HG03439 (cell line): ENCODE measurements around the gene GALNT12.

Experiments used
- ATAC-seq: cut with Tn5 transposase; IDR thresholded peaks from one replicate; pipeline ENCODE4 v1.9.1; 2021; ENCODE audit warnings: mild to moderate bottlenecking, moderate library complexity; ENCODE audit not compliant: unreplicated experiment

The GALNT12 gene

GRCh38 chr9:98807070-98807813 is at the start of gene GALNT12:
Gene GALNT12, plus strand, starts transcription at chr9:98807670. Its CDS starts 29 bp downstream, at chr9:98807699.
- ATAC-seq, result no peak

- no peak for ATAC-seq
These were observed 47.2 kb upstream of the GALNT12 start for GRCh38 chr9:98760231-98760630.

- ATAC-seq, result no peak
These were observed 43.3 kb upstream of the GALNT12 start for GRCh38 chr9:98763986-98764745.

GRCh38 chr9:98765256-98765655 is 42.2 kb upstream of the GALNT12 start:
- ATAC-seq, result no peak

- no peak for ATAC-seq
These were observed 40.9 kb upstream of the GALNT12 start for GRCh38 chr9:98766586-98766985.

GRCh38 chr9:98767196-98767595 is 40.3 kb upstream of the GALNT12 start:
- no peak for ATAC-seq

- ATAC-seq, result no peak
These were observed 39.6 kb upstream of the GALNT12 start for GRCh38 chr9:98767915-98768314.

GRCh38 chr9:98768344-98768743 is 39.1 kb upstream of the GALNT12 start:
- ATAC-seq, result no peak

GRCh38 chr9:98770717-98771116 is 36.8 kb upstream of the GALNT12 start:
- ATAC-seq, result no peak

GRCh38 chr9:98771209-98771874 is 36.1 kb upstream of the GALNT12 start:
- no peak for ATAC-seq

GRCh38 chr9:98772364-98773155 is 34.9 kb upstream of the GALNT12 start:
- no peak for ATAC-seq

GRCh38 chr9:98773721-98774120 is 33.7 kb upstream of the GALNT12 start:
- ATAC-seq, result no peak

- no peak for ATAC-seq
These were observed 32.7 kb upstream of the GALNT12 start for GRCh38 chr9:98774746-98775145.

- ATAC-seq, result no peak
These were observed 31.5 kb upstream of the GALNT12 start for GRCh38 chr9:98775831-98776441.

- no peak for ATAC-seq
These were observed 29.9 kb upstream of the GALNT12 start for GRCh38 chr9:98777618-98778017.

GRCh38 chr9:98778251-98778650 is 29.2 kb upstream of the GALNT12 start:
- no peak for ATAC-seq

GRCh38 chr9:98778711-98779530 is 28.5 kb upstream of the GALNT12 start:
- ATAC-seq, result no peak

GRCh38 chr9:98780059-98780749 is 27.3 kb upstream of the GALNT12 start:
- no peak for ATAC-seq
